Choroid plexus epithelial cell (primary cell): Measurements from ENCODE around the gene SMARCE1.

Experiments
- DNase-seq: peaks from one replicate; pipeline ENCODE4 v3.0.0-alpha.2; 2010; ENCODE audit warnings: low read depth
- H3K4me3 ChIP-seq: 2 replicates; pipeline ENCODE4 v1.5.1; 2011; ENCODE audit warnings: low read depth, mild to moderate bottlenecking, control low read depth, low read length, moderate library complexity
- TF ChIP-seq, protein P1 (sequence below): conservative IDR thresholded peaks from 2 replicates; pipeline ENCODE4 v1.5.1; 2011; ENCODE audit warnings: low read depth, mild to moderate bottlenecking, control low read depth, inconsistent platforms, low read length, moderate library complexity

Gene SMARCE1

GRCh38 chr17:40625311-40625710, 22.3 kb downstream of the SMARCE1 start:
- no peak for DNase-seq
- H3K4me3 ChIP-seq: no peak overlapping the region
- TF ChIP-seq, protein P1, sequence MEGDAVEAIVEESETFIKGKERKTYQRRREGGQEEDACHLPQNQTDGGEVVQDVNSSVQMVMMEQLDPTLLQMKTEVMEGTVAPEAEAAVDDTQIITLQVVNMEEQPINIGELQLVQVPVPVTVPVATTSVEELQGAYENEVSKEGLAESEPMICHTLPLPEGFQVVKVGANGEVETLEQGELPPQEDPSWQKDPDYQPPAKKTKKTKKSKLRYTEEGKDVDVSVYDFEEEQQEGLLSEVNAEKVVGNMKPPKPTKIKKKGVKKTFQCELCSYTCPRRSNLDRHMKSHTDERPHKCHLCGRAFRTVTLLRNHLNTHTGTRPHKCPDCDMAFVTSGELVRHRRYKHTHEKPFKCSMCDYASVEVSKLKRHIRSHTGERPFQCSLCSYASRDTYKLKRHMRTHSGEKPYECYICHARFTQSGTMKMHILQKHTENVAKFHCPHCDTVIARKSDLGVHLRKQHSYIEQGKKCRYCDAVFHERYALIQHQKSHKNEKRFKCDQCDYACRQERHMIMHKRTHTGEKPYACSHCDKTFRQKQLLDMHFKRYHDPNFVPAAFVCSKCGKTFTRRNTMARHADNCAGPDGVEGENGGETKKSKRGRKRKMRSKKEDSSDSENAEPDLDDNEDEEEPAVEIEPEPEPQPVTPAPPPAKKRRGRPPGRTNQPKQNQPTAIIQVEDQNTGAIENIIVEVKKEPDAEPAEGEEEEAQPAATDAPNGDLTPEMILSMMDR: no peak

GRCh38 chr17:40623419-40624210, 24.0 kb downstream of the SMARCE1 start:
- TF ChIP-seq, protein P1: no peak
- no peak overlapping the region for H3K4me3 ChIP-seq
- DNase-seq: no peak

DNA sequence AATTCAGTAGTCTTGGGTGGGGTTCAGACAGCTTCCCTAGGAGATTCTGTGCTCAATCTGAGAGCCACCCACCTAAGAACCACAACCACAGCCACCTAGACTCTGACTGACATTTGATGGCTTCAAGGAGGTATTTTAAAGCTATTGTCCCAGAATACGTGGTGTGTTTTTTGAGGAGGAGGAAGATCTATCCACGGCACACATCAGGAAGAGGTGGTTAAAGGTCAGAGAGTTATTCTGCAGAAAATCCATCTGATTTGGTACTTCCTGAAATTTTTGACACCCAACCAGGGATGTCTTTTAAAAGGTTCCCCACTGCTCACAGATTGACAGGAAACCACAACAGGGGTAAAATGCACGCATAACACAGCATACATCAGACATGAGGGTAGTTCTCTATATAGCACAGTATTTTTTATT, 25.1 kb downstream of the SMARCE1 start:
- TF ChIP-seq, protein P1: no peak
- H3K4me3 ChIP-seq: no peak overlapping the region
- no peak for DNase-seq

- TF ChIP-seq, protein P1: no peak
- no peak for DNase-seq
- no peak overlapping the region for H3K4me3 ChIP-seq
These were observed 26.0 kb downstream of the SMARCE1 start for GRCh38 chr17:40621578-40621977.

- TF ChIP-seq, protein P1: no peak
- DNase-seq: no peak
- H3K4me3 ChIP-seq: no peak overlapping the region
These were observed 26.6 kb downstream of the SMARCE1 start for GRCh38 chr17:40621019-40621418.

DNA sequence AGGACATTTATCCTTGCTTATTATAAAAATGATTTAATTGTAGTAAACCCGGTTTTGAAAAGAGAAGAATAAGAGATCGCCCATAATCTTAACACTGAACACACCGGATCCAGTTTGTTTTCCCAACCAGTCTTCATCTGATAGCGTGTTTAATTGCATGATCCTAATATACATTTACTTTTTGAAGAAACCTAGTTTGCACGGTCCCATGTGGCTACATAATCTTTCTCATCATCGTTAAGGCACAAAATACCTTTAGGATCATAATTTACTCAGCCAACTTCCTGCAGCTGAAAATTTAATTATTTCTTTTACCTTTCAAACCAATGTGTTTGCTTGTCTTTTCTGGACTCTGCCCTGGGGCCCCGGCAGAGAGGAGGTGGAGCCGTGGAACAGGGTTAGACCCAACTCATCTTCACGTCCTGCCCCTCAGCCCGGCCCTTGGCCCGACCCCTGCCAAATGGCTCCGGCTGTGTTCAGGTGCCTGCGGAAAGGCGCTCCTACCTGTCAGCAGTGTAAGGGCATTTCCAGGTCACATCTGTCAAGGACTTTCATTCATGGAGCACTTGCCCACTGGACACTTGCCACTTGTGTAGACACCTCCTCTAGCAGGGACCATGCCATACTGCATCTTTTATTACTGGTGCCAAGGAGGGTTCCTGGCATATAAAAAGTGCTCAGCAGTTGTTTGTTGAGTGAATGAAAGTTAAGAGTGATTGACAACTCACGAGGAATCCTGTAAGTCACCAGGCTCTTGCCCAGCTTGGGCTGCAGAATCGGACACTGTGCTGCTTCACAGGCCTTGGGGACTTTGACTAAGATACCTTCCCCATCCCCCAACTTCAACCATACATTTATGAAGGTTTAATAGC, 28.6 kb downstream of the SMARCE1 start:
- no peak overlapping the region for H3K4me3 ChIP-seq
- DNase-seq: no peak
- TF ChIP-seq, protein P1: no peak
